OCI-LY7 (cell line): ENCODE data around the gene GTPBP2. TPM values are rescaled to one million over a fixed set of nuclear protein-coding genes. Genes with fewer than 3 reads are reported as not detected.

Source experiments
- BruUV-seq: library from RNA; stranded (reverse); fragments of 400-500 nt; replicated peaks from 2 replicates; lab custom pipeline; 2021; lab: Mats Ljungman, UMichigan
- CTCF ChIA-PET: fragments of 300-600 bp; sonication (Branson Sonifier 250); formaldehyde crosslinking; loops from one replicate; lab custom pipeline; 2022; ENCODE audit warnings: antibody characterized with exemption; ENCODE audit not compliant: unreplicated experiment; lab: Charles Lee
- POLR2A ChIA-PET: fragments of 300-600 bp; sonication (Branson Sonifier 250); formaldehyde crosslinking; loops from one replicate; lab custom pipeline; 2022; ENCODE audit warnings: antibody characterized with exemption; lab: Charles Lee
- DNase-seq: peaks from one replicate; pipeline ENCODE4 v3.0.0-alpha.2; 2015; ENCODE audit warnings: low spot score
- H2AFZ ChIP-seq: fragments of 200-600 bp; sonication (generic), shearing (Covaris generic); 2 replicates; pipeline ENCODE4 v1.6.1; 2014; ENCODE audit warnings: mild to moderate bottlenecking, antibody characterized with exemption, low read length, moderate library complexity
- H3K27ac ChIP-seq: fragments of 200-600 bp; sonication (generic); 2 replicates; pipeline ENCODE4 v1.5.1; 2014; ENCODE audit warnings: mixed run types, low read depth, mild to moderate bottlenecking, moderate library complexity, low read length, inconsistent platforms; ENCODE audit not compliant: poor library complexity, severe bottlenecking
- H3K36me3 ChIP-seq: fragments of 200-600 bp; sonication (generic); 2 replicates; pipeline ENCODE4 v1.6.1; 2014; ENCODE audit warnings: mild to moderate bottlenecking, antibody characterized with exemption, low read length, moderate library complexity, mixed read lengths; ENCODE audit not compliant: insufficient read depth
- H3K4me1 ChIP-seq: fragments of 200-600 bp; sonication (generic); 2 replicates; pipeline ENCODE4 v1.5.1; 2014; ENCODE audit warnings: mild to moderate bottlenecking, low read length; ENCODE audit not compliant: insufficient read depth, poor library complexity, severe bottlenecking
- H3K4me2 ChIP-seq: fragments of 200-600 bp; sonication (generic); 2 replicates; pipeline ENCODE4 v1.6.1; 2014; ENCODE audit warnings: mild to moderate bottlenecking, low read length
- H3K4me3 ChIP-seq: fragments of 200-600 bp; sonication (generic); 2 replicates; pipeline ENCODE4 v1.5.1; 2014; ENCODE audit warnings: mild to moderate bottlenecking, low read depth, low read length; ENCODE audit not compliant: poor library complexity, severe bottlenecking
- H3K79me2 ChIP-seq: fragments of 200-600 bp; sonication (generic); 2 replicates; pipeline ENCODE4 v1.6.1; 2016; ENCODE audit warnings: low read depth, mild to moderate bottlenecking, low read length, moderate library complexity, mixed read lengths; ENCODE audit not compliant: insufficient read depth
- H3K9me2 ChIP-seq: fragments of 200-600 bp; sonication (generic); 2 replicates; pipeline ENCODE4 v1.6.1; 2016; ENCODE audit warnings: mild to moderate bottlenecking, low read length, mixed read lengths; ENCODE audit not compliant: insufficient read depth
- H3K9me3 ChIP-seq: fragments of 200-600 bp; sonication (generic); 2 replicates; pipeline ENCODE4 v1.6.1; 2014; ENCODE audit warnings: mild to moderate bottlenecking, mixed run types, low read length, mixed read lengths
- H4K20me1 ChIP-seq: fragments of 200-600 bp; sonication (generic); 2 replicates; pipeline ENCODE4 v1.6.1; 2014; ENCODE audit warnings: mild to moderate bottlenecking, antibody characterized with exemption, low read length, moderate library complexity, mixed read lengths; ENCODE audit not compliant: insufficient read depth
- EZH2phosphoT487 ChIP-seq: fragments of 200-600 bp; sonication (generic); IDR thresholded peaks from 2 replicates; pipeline ENCODE4 v1.6.1; 2018; ENCODE audit warnings: low read depth, borderline replicate concordance, mild to moderate bottlenecking, mixed run types, antibody characterized with exemption, low read length, moderate library complexity, mixed read lengths
- intact Hi-C: fragments of 100-400 bp; cut with micrococcal nuclease; formaldehyde crosslinking; loops from one replicate; pipeline ENCODE4 v1.10.0; 2022; ENCODE audit not compliant: unreplicated experiment
- total RNA-seq, 2 experiments: library from RNA; depleted of rRNA in 1 of 2; stranded (reverse); fragments of >200 nt in 1 of 2; shearing (Covaris generic) in 1 of 2; gene quantifications; 2 replicates each; pipeline ENCODE4 v1.2.3, GENCODE V29; 2014 to 2022
- TF ChIP-seq, protein P1 (sequence below): fragments of 200-600 bp; sonication (generic); conservative IDR thresholded peaks from 2 replicates; pipeline ENCODE4 v1.5.1; 2014; ENCODE audit warnings: mild to moderate bottlenecking, antibody characterized with exemption, low read length, moderate library complexity, mixed read lengths

The GTPBP2 gene
- total RNA-seq, 2 experiments from 2014 or later: 64.8 to 86.5 TPM

DNA sequence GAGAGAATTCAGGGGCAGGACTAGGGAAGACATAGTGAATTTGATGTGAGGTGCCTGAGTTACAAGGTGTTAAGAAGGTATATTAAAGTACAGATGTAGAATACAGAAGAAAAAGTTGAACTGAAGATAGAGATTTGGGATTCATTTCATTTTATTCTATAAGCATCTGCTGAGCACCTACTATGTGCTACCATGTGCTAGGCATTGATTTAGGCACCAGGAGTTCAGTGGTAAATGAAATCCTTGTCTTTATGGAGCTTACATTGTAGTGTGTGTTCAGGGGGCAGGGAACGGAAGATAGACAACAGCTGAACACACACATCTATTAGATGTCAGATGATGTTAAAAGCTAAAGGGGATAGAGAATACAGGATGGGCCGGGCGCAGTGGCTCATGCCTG is 18.5 kb upstream of the GTPBP2 start:
- no peaks in the 10 kb centered on the region for H4K20me1 ChIP-seq
- H3K36me3 ChIP-seq: peaks cover 6% of the 10 kb centered on the region; the same call in 1 of the 2 replicates
- H3K4me2 ChIP-seq: no peak overlapping the region
- intact Hi-C loops: no loop called here
- TF ChIP-seq, protein P1, sequence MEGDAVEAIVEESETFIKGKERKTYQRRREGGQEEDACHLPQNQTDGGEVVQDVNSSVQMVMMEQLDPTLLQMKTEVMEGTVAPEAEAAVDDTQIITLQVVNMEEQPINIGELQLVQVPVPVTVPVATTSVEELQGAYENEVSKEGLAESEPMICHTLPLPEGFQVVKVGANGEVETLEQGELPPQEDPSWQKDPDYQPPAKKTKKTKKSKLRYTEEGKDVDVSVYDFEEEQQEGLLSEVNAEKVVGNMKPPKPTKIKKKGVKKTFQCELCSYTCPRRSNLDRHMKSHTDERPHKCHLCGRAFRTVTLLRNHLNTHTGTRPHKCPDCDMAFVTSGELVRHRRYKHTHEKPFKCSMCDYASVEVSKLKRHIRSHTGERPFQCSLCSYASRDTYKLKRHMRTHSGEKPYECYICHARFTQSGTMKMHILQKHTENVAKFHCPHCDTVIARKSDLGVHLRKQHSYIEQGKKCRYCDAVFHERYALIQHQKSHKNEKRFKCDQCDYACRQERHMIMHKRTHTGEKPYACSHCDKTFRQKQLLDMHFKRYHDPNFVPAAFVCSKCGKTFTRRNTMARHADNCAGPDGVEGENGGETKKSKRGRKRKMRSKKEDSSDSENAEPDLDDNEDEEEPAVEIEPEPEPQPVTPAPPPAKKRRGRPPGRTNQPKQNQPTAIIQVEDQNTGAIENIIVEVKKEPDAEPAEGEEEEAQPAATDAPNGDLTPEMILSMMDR: no peak
- TF ChIP-seq EZH2phosphoT487: no peak
- H2AFZ ChIP-seq: no peak overlapping the region
- no peak overlapping the region for H3K4me3 ChIP-seq
- BruUV-seq: no TSS peak
- H3K4me1 ChIP-seq: no peaks in the 10 kb centered on the region
- ChIA-PET CTCF (no interaction called here), POLR2A (interaction anchor here (1.0 kb wide), 1 partner anchor 192 kb away, joined by 3 read pairs; no protein-coding TSS in a partner anchor)
- H3K27ac ChIP-seq: no peak overlapping the region
- no peak for DNase-seq
- no peaks in the 10 kb centered on the region for H3K9me2 ChIP-seq
- H3K79me2 ChIP-seq: no peaks in the 10 kb centered on the region
- no peaks in the 10 kb centered on the region for H3K9me3 ChIP-seq

DNA sequence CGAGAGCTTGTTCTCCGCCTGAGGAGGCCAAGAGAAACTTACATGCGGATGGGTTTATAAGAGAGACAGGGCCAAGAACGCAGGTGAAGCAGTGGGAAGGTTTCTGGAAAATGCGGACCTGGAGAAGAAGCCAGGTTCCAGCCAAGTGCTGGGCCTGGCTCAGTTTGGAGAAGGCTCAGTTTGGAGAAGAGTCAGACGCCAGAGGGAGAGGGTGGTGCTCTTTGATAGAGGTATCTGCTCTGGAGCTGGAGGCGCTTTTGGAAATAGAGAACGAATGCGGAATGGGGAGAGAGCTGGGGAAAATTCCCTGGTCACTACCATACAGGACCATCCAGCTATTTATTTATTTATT is 16.5 kb upstream of the GTPBP2 start:
- Histone ChIP-seq H3K4me1 (no peaks in the 10 kb centered on the region), H2AFZ (no peak overlapping the region), H3K4me2 (peak overlapping the region; percentile 6; the same call in 1 of the 2 replicates), H3K27ac (no peak overlapping the region), H3K36me3 (peaks cover 25% of the 10 kb centered on the region), H3K9me2 (no peaks in the 10 kb centered on the region), H4K20me1 (no peaks in the 10 kb centered on the region), H3K9me3 (no peaks in the 10 kb centered on the region), H3K79me2 (peaks cover 6% of the 10 kb centered on the region), H3K4me3 (no peak overlapping the region)
- POLR2A ChIA-PET: interaction anchor here (0.6 to 1.0 kb wide), 3 partner anchors 16 to 952 kb away, joined by 3 to 5 read pairs (median 4); partner anchors contain the start of gene GTPBP2
- CTCF ChIA-PET: no interaction called here
- BruUV-seq: no TSS peak
- DNase-seq: no peak
- intact Hi-C loops: no loop called here
- TF ChIP-seq EZH2phosphoT487: no peak
- TF ChIP-seq, protein P1: no peak

DNA sequence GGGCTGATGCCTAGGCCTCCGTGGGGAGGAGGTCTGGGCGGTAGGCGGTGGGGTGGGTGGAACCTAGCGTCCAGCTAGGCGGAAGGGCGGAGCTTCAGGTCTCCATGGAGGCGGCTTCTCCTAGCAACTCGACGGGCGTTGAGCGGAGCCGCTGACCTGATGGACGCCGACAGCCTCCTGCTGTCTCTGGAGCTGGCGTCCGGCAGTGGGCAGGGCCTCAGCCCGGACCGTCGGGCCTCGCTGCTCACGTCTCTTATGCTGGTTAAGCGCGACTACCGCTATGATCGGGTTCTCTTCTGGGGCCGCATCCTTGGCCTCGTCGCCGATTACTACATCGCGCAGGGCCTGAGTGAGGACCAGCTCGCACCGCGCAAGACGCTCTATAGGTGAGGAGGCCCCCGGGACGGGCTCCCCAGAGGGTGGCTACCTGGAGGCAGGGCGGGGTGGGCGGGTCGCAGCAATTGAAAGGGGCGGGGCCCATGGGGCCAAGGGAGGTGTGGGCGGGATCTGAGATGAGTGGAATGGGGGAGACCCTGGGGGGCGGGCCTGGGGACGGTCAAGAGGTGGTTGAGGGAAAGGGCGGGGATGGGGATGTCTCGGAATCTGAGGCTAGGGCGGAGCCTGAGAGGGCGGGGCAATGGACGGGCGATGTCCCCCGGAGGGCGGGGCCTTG is 16.0 kb upstream of the GTPBP2 start, which contains the start of gene RSPH9:
RSPH9 (plus strand) TSS at position 97 of the 673 bp plus-strand sequence; CDS start at position 160, 63 bp downstream.
- H3K4me1 ChIP-seq: no peaks in the 10 kb centered on the region
- no peak within 1 kb of the TSS for H2AFZ ChIP-seq
- no peak within 1 kb of the TSS for H3K4me3 ChIP-seq
- ChIA-PET CTCF (no interaction called here), POLR2A (interaction anchor here (0.7 to 1.0 kb wide), 2 partner anchors 16 to 951 kb away, joined by 3 to 4 read pairs; partner anchors contain the start of gene GTPBP2)
- peaks cover 30% of the 10 kb centered on the region for H3K36me3 ChIP-seq
- peaks cover 12% of the 10 kb centered on the region for H3K79me2 ChIP-seq
- no peaks in the 10 kb centered on the region for H3K9me3 ChIP-seq
- DNase-seq: no peak
- TF ChIP-seq, protein P1: no peak
- TF ChIP-seq EZH2phosphoT487: no peak
- no peak within 1 kb of the TSS for H3K27ac ChIP-seq
- H3K9me2 ChIP-seq: no peaks in the 10 kb centered on the region
- intact Hi-C loops: no loop called here
- H3K4me2 ChIP-seq: peak within 1 kb of the TSS; percentile 23; the same call in 1 of the 2 replicates
- no peaks in the 10 kb centered on the region for H4K20me1 ChIP-seq
- no TSS peak for BruUV-seq
